ENCODE results near the gene PPM1N. TPM values are rescaled to one million over a fixed set of nuclear protein-coding genes. Genes with fewer than 3 reads are reported as not detected.

Gene PPM1N
- total RNA-seq, 2 experiments from 2014 or later = 3.5 to 4.3 TPM

- no peak for DNase-seq
- Mint-ChIP-seq H3K27me3 (no peaks in the 10 kb centered on the region), H3K4me1 (peaks cover 12% of the 10 kb centered on the region), H3K36me3 (ENCODE audit: low read depth) (peaks cover 49% of the 10 kb centered on the region), H3K27ac (no peak overlapping the region), H3K4me3 (no peak overlapping the region), H3K9me3 (peaks cover 10% of the 10 kb centered on the region)
- CTCF ChIA-PET = interaction anchor here (1.5 kb wide), 1 partner anchor 113 kb away, joined by 8 read pairs; no protein-coding TSS in a partner anchor
- POLR2A ChIA-PET = interaction anchor here (0.5 to 0.6 kb wide), 2 partner anchors 150 to 1611 kb away, joined by 3 read pairs; no protein-coding TSS in a partner anchor
Measured at GRCh38 chr19:45528744-45529419, 30.6 kb downstream of the PPM1N start.

GRCh38 chr19:45529420-45529785 is 31.2 kb downstream of the PPM1N start:
- Mint-ChIP-seq H3K4me3 (no peak overlapping the region), H3K4me1 (peaks cover 11% of the 10 kb centered on the region), H3K27ac (no peak overlapping the region), H3K27me3 (no peaks in the 10 kb centered on the region), H3K36me3 (ENCODE audit: low read depth) (peaks cover 44% of the 10 kb centered on the region), H3K9me3 (peaks cover 10% of the 10 kb centered on the region)
- DNase-seq = no peak
- CTCF ChIA-PET = interaction anchor here (1.5 kb wide), 1 partner anchor 113 kb away, joined by 8 read pairs; no protein-coding TSS in a partner anchor
- POLR2A ChIA-PET = interaction anchor here (0.5 to 1.7 kb wide), 3 partner anchors 14 to 1610 kb away, joined by 3 to 6 read pairs (median 3); no protein-coding TSS in a partner anchor

- peaks cover 4% of the 10 kb centered on the region for H3K4me1 Mint-ChIP-seq
- no peaks in the 10 kb centered on the region for H3K27me3 Mint-ChIP-seq
- POLR2A ChIA-PET = interaction anchor here (1.3 to 1.7 kb wide), 2 partner anchors 13 to 16 kb away, joined by 3 to 6 read pairs; no protein-coding TSS in a partner anchor
- H3K9me3 Mint-ChIP-seq = peaks cover 10% of the 10 kb centered on the region
- no peak for DNase-seq
- H3K36me3 Mint-ChIP-seq (ENCODE audit: low read depth) = peaks cover 29% of the 10 kb centered on the region
- H3K4me3 Mint-ChIP-seq = no peak overlapping the region
- CTCF ChIA-PET = interaction anchor here (0.7 to 1.0 kb wide), 4 partner anchors 16 to 75 kb away, joined by 3 to 9 read pairs (median 5); no protein-coding TSS in a partner anchor
- H3K27ac Mint-ChIP-seq = no peak overlapping the region
Measured at GRCh38 chr19:45531349-45531748, 33.1 kb downstream of the PPM1N start.

- no peak overlapping the region for H3K27ac Mint-ChIP-seq
- peaks cover 7% of the 10 kb centered on the region for H3K9me3 Mint-ChIP-seq
- H3K36me3 Mint-ChIP-seq (ENCODE audit: low read depth) = peaks cover 10% of the 10 kb centered on the region
- CTCF ChIA-PET = no interaction called here
- no peak for DNase-seq
- H3K27me3 Mint-ChIP-seq = no peaks in the 10 kb centered on the region
- POLR2A ChIA-PET = no interaction called here
- no peak overlapping the region for H3K4me3 Mint-ChIP-seq
- peaks cover 7% of the 10 kb centered on the region for H3K4me1 Mint-ChIP-seq
Measured at GRCh38 chr19:45539459-45539858, 41.2 kb downstream of the PPM1N start.

- Mint-ChIP-seq H3K4me3 (no peak overlapping the region), H3K9me3 (peaks cover 7% of the 10 kb centered on the region), H3K4me1 (peaks cover 7% of the 10 kb centered on the region), H3K36me3 (ENCODE audit: low read depth) (peaks cover 4% of the 10 kb centered on the region), H3K27ac (no peak overlapping the region), H3K27me3 (no peaks in the 10 kb centered on the region)
- DNase-seq = no peak
- ChIA-PET POLR2A (no interaction called here), CTCF (interaction anchor here (2.1 kb wide), 1 partner anchor 16 kb away, joined by 9 read pairs; no protein-coding TSS in a partner anchor)
Measured at GRCh38 chr19:45542234-45542668, 44.0 kb downstream of the PPM1N start.

- Mint-ChIP-seq H3K4me1 (peaks cover 7% of the 10 kb centered on the region), H3K9me3 (no peaks in the 10 kb centered on the region), H3K27ac (no peak overlapping the region), H3K27me3 (no peaks in the 10 kb centered on the region), H3K4me3 (no peak overlapping the region), H3K36me3 (ENCODE audit: low read depth) (no peaks in the 10 kb centered on the region)
- DNase-seq = no peak
- CTCF ChIA-PET = interaction anchor here (1.4 to 2.4 kb wide), 2 partner anchors 11 to 108 kb away, joined by 3 to 10 read pairs; no protein-coding TSS in a partner anchor
- POLR2A ChIA-PET = no interaction called here
Measured at GRCh38 chr19:45547211-45547770, 49.0 kb downstream of the PPM1N start.

- ChIA-PET CTCF (interaction anchor here (1.3 to 2.4 kb wide), 3 partner anchors 10 to 109 kb away, joined by 3 to 10 read pairs (median 3); no protein-coding TSS in a partner anchor), POLR2A (no interaction called here)
- no peaks in the 10 kb centered on the region for H3K27me3 Mint-ChIP-seq
- no peaks in the 10 kb centered on the region for H3K36me3 Mint-ChIP-seq (ENCODE audit: low read depth)
- no peaks in the 10 kb centered on the region for H3K9me3 Mint-ChIP-seq
- H3K4me1 Mint-ChIP-seq = peaks cover 7% of the 10 kb centered on the region
- no peak overlapping the region for H3K27ac Mint-ChIP-seq
- no peak overlapping the region for H3K4me3 Mint-ChIP-seq
- no peak for DNase-seq
Measured at GRCh38 chr19:45547965-45548609, 49.8 kb downstream of the PPM1N start.

Other genes starting within 250 kb of the PPM1N start
- 10 to 100 TPM; 26.9 to 33.3 TPM for gene MARK4, start 247.2 kb upstream of the PPM1N start, total RNA-seq
- gene CKM, start 175.6 kb upstream of the PPM1N start, total RNA-seq = not detected
- not detected for gene KLC3, start 157.7 kb upstream of the PPM1N start, total RNA-seq
- 10 to 100 TPM; 19.0 to 20.0 TPM for gene ERCC2, start 127.9 kb upstream of the PPM1N start, total RNA-seq
- gene PPP1R13L, start 93.4 kb upstream of the PPM1N start, total RNA-seq = 10 to 100 TPM; 13.0 to 18.9 TPM
- 1 to 10 TPM; 3.6 to 3.8 TPM for gene POLR1G, start 91.8 kb upstream of the PPM1N start, total RNA-seq
- gene ERCC1, start 74.5 kb upstream of the PPM1N start, total RNA-seq = 10 to 100 TPM; 59.8 to 60.6 TPM
- 10 to 100 TPM; 15.3 to 16.1 TPM for gene FOSB, start 30.4 kb upstream of the PPM1N start, total RNA-seq
- gene RTN2, start 1.4 kb upstream of the PPM1N start, total RNA-seq = 1 to 10 TPM; 3.0 to 5.5 TPM
- gene VASP, start 9.0 kb downstream of the PPM1N start, total RNA-seq = 100 to 1,000 TPM; 224 to 233 TPM
- gene OPA3, start 86.4 kb downstream of the PPM1N start, total RNA-seq = 10 to 100 TPM; 12.0 to 12.9 TPM
- gene GPR4, start 103.8 kb downstream of the PPM1N start, total RNA-seq = not detected
- gene EML2, start 141.0 kb downstream of the PPM1N start, total RNA-seq = 100 to 1,000 TPM; 136 to 146 TPM
- 10 to 100 TPM; 11.4 to 12.3 TPM for gene GIPR, start 169.8 kb downstream of the PPM1N start, total RNA-seq
- gene SNRPD2, start 193.5 kb downstream of the PPM1N start, total RNA-seq = 100 to 1,000 TPM; 505 to 519 TPM
- gene QPCTL, start 194.2 kb downstream of the PPM1N start, total RNA-seq = 10 to 100 TPM in 1 of 2 experiments, 1 to 10 TPM in 1; 9.1 to 11.9 TPM
- gene FBXO46, start 232.5 kb downstream of the PPM1N start, total RNA-seq = 10 to 100 TPM; 34.4 to 36.4 TPM
- gene MEIOSIN, start 235.0 kb downstream of the PPM1N start, total RNA-seq = not detected